Measurements from ENCODE around the gene AQP4.

GRCh38 chr18:26864658-26865057, 849 bp downstream of the AQP4 start:
- TF ChIP-seq POLR2A (IDR thresholded peaks at IDR 0.05; ENCODE audit: low read length), result no peak
- TF ChIP-seq GATA1 (IDR thresholded peaks at IDR 0.05; ENCODE audit: low read depth, low read length), result no peak

Data from erythroblast (primary cell).